ENCODE results near the gene GRIK4.

The GRIK4 gene

GRCh38 chr11:120914021-120914420 lies 402.5 kb downstream of the GRIK4 start:
- Histone ChIP-seq H3K4me2 (ENCODE audit: low read length) (no peak overlapping the region), H3K27me3 (ENCODE audit: insufficient read depth, low read length) (no peaks in the 10 kb centered on the region), H4K20me1 (ENCODE audit: insufficient read depth, low read length) (no peaks in the 10 kb centered on the region), H3K36me3 (ENCODE audit: insufficient read depth, low read length) (no peaks in the 10 kb centered on the region), H3K79me2 (ENCODE audit: insufficient read depth, low read length) (no peaks in the 10 kb centered on the region), H3K4me3 (ENCODE audit: low read depth, low read length, poor library complexity, severe bottlenecking) (no peak overlapping the region), H3K9ac (ENCODE audit: low read length) (no peak overlapping the region), H3K4me1 (ENCODE audit: insufficient read depth, low read length, severe bottlenecking) (no peaks in the 10 kb centered on the region), H3K9me3 (ENCODE audit: low read length) (no peaks in the 10 kb centered on the region), H3F3A (ENCODE audit: insufficient read depth, low read length) (no peaks in the 10 kb centered on the region), H3K9me2 (ENCODE audit: low read depth, low read length) (no peaks in the 10 kb centered on the region), H2AFZ (ENCODE audit: low read length) (no peak overlapping the region), H3K27ac (ENCODE audit: low read depth, low read length, poor library complexity, severe bottlenecking) (no peak overlapping the region)
- TF ChIP-seq CTCF (IDR thresholded peaks at IDR 0.05; ENCODE audit: low read length) (no peak), EZH2 (IDR thresholded peaks at IDR 0.05; ENCODE audit: borderline replicate concordance, low read length) (no peak)

- no peak overlapping the region for H2AFZ ChIP-seq (ENCODE audit: low read length)
- H3K4me3 ChIP-seq (ENCODE audit: low read depth, low read length, poor library complexity, severe bottlenecking), result no peak overlapping the region
- no peaks in the 10 kb centered on the region for H3F3A ChIP-seq (ENCODE audit: insufficient read depth, low read length)
- H3K79me2 ChIP-seq (ENCODE audit: insufficient read depth, low read length), result no peaks in the 10 kb centered on the region
- no peaks in the 10 kb centered on the region for H3K9me2 ChIP-seq (ENCODE audit: low read depth, low read length)
- no peak overlapping the region for H3K9ac ChIP-seq (ENCODE audit: low read length)
- no peaks in the 10 kb centered on the region for H3K4me1 ChIP-seq (ENCODE audit: insufficient read depth, low read length, severe bottlenecking)
- no peaks in the 10 kb centered on the region for H4K20me1 ChIP-seq (ENCODE audit: insufficient read depth, low read length)
- TF ChIP-seq EZH2 (IDR thresholded peaks at IDR 0.05; ENCODE audit: borderline replicate concordance, low read length) (no peak), CTCF (IDR thresholded peaks at IDR 0.05; ENCODE audit: low read length) (no peak)
- H3K4me2 ChIP-seq (ENCODE audit: low read length), result no peak overlapping the region
- H3K27me3 ChIP-seq (ENCODE audit: insufficient read depth, low read length), result no peaks in the 10 kb centered on the region
- H3K27ac ChIP-seq (ENCODE audit: low read depth, low read length, poor library complexity, severe bottlenecking), result no peak overlapping the region
- H3K36me3 ChIP-seq (ENCODE audit: insufficient read depth, low read length), result no peaks in the 10 kb centered on the region
- H3K9me3 ChIP-seq (ENCODE audit: low read length), result no peaks in the 10 kb centered on the region
Measured at GRCh38 chr11:120914601-120915000, 403.1 kb downstream of the GRIK4 start.

GRCh38 chr11:120917559-120918239 lies 406.2 kb downstream of the GRIK4 start:
- Histone ChIP-seq H4K20me1 (ENCODE audit: insufficient read depth, low read length) (no peaks in the 10 kb centered on the region), H3K79me2 (ENCODE audit: insufficient read depth, low read length) (no peaks in the 10 kb centered on the region), H3K36me3 (ENCODE audit: insufficient read depth, low read length) (no peaks in the 10 kb centered on the region), H3K4me2 (ENCODE audit: low read length) (no peak overlapping the region), H3K27me3 (ENCODE audit: insufficient read depth, low read length) (no peaks in the 10 kb centered on the region), H3K9me3 (ENCODE audit: low read length) (no peaks in the 10 kb centered on the region), H3K4me1 (ENCODE audit: insufficient read depth, low read length, severe bottlenecking) (no peaks in the 10 kb centered on the region), H2AFZ (ENCODE audit: low read length) (no peak overlapping the region), H3K9me2 (ENCODE audit: low read depth, low read length) (no peaks in the 10 kb centered on the region), H3F3A (ENCODE audit: insufficient read depth, low read length) (no peaks in the 10 kb centered on the region), H3K27ac (ENCODE audit: low read depth, low read length, poor library complexity, severe bottlenecking) (no peak overlapping the region), H3K9ac (ENCODE audit: low read length) (no peak overlapping the region), H3K4me3 (ENCODE audit: low read depth, low read length, poor library complexity, severe bottlenecking) (no peak overlapping the region)
- TF ChIP-seq EZH2 (IDR thresholded peaks at IDR 0.05; ENCODE audit: borderline replicate concordance, low read length) (no peak), CTCF (IDR thresholded peaks at IDR 0.05; ENCODE audit: low read length) (no peak)

All from OCI-LY1 (cell line).